HepG2 (cell line): ENCODE measurements around the gene TBL3. TPM values are rescaled to one million over a fixed set of nuclear protein-coding genes. Genes with fewer than 3 reads are reported as not detected.
A peak's percentile ranks its signal among the peaks of the same experiment; 100 is the strongest.

ENCODE experiments used
- CENPBD1 ChIP-seq: sonication (generic); formaldehyde crosslinking; IDR thresholded peaks from 2 replicates; pipeline ENCODE4 v1.8.0; 2022; ENCODE audit warnings: missing genetic modification reagents, low read depth, mild to moderate bottlenecking, borderline replicate concordance
- HNF4A ChIP-seq: sonication (generic); formaldehyde crosslinking; IDR thresholded peaks from 2 replicates; pipeline ENCODE4 v1.4.0; 2020; ENCODE audit warnings: missing genetic modification reagents
- HOXA3 ChIP-seq: sonication (generic); formaldehyde crosslinking; IDR thresholded peaks from 2 replicates; pipeline ENCODE4 v1.5.0; 2020; ENCODE audit warnings: missing genetic modification reagents
- IRF9 ChIP-seq: sonication (generic); formaldehyde crosslinking; IDR thresholded peaks from 2 replicates; pipeline ENCODE4 v1.8.0; 2022; ENCODE audit warnings: missing genetic modification reagents, mild to moderate bottlenecking, borderline replicate concordance
- MBD4 ChIP-seq: IDR thresholded peaks from 2 replicates; pipeline ENCODE4 v1.6.1; 2012; ENCODE audit warnings: low read length, inconsistent platforms, borderline replicate concordance
- NCOA5 ChIP-seq: sonication (generic); formaldehyde crosslinking; IDR thresholded peaks from 2 replicates; pipeline ENCODE4 v1.4.0; 2020; ENCODE audit warnings: missing genetic modification reagents
- NFE2L2 ChIP-seq: fragments of 150-350 bp; IDR thresholded peaks from 2 replicates; pipeline ENCODE4 v1.6.1; 2014; ENCODE audit warnings: low read length
- POLR2G ChIP-seq: fragments of 200-400 bp; formaldehyde crosslinking; IDR thresholded peaks from 2 replicates; pipeline ENCODE4 v1.6.1; 2018; ENCODE audit warnings: mild to moderate bottlenecking, low read depth, low read length, moderate library complexity
- RBM39 ChIP-seq: fragments of 200-400 bp; formaldehyde crosslinking; IDR thresholded peaks from one replicate; pipeline ENCODE4 v1.6.1; 2018; ENCODE audit warnings: antibody characterized with exemption, mild to moderate bottlenecking, low read depth, low read length; ENCODE audit not compliant: poor library complexity, severe bottlenecking
- RFXAP ChIP-seq: sonication (generic); formaldehyde crosslinking; IDR thresholded peaks from 2 replicates; pipeline ENCODE4 v1.4.0; 2020; ENCODE audit warnings: missing genetic modification reagents, borderline replicate concordance
- SMC3 ChIP-seq: IDR thresholded peaks from 2 replicates; pipeline ENCODE4 v1.6.1; 2011; ENCODE audit warnings: low read length, improper control_type of control experiment
- SOX6 ChIP-seq, 2 experiments: fragments of 450-650 bp in 1 of 2; sonication (generic) in 1 of 2; formaldehyde crosslinking in 1 of 2; IDR thresholded peaks; 2 replicates each; pipeline versions ENCODE4 v1.4.0 to v1.6.1; 2017 to 2020; ENCODE audit warnings: antibody characterized with exemption in 1 of 2, mild to moderate bottlenecking in 1 of 2, missing genetic modification reagents in 1 of 2
- SRY ChIP-seq: sonication (generic); formaldehyde crosslinking; IDR thresholded peaks from 2 replicates; pipeline ENCODE4 v1.8.0; 2022; ENCODE audit warnings: mild to moderate bottlenecking, missing genetic modification reagents
- STAG1 ChIP-seq: sonication (generic); formaldehyde crosslinking; IDR thresholded peaks from 2 replicates; pipeline ENCODE4 v1.4.0; 2020; ENCODE audit warnings: missing genetic modification reagents
- YEATS2 ChIP-seq: sonication (generic); formaldehyde crosslinking; IDR thresholded peaks from 2 replicates; pipeline ENCODE4 v1.4.0; 2020; ENCODE audit warnings: missing genetic modification reagents, borderline replicate concordance
- YEATS4 ChIP-seq: sonication (generic); formaldehyde crosslinking; IDR thresholded peaks from 2 replicates; pipeline ENCODE4 v1.4.0; 2020; ENCODE audit warnings: missing genetic modification reagents, borderline replicate concordance
- YY1 ChIP-seq: IDR thresholded peaks from 2 replicates; pipeline ENCODE4 v1.6.1; 2011; ENCODE audit warnings: low read length, low read depth, moderate library complexity, mild to moderate bottlenecking; ENCODE audit not compliant: insufficient read depth, insufficient replicate concordance
- ZNF12 ChIP-seq: sonication (generic); formaldehyde crosslinking; IDR thresholded peaks from 2 replicates; pipeline ENCODE4 v1.5.0; 2020; ENCODE audit warnings: missing genetic modification reagents
- ZNF513 ChIP-seq: sonication (generic); formaldehyde crosslinking; conservative IDR thresholded peaks from 2 replicates; pipeline ENCODE4 v1.5.0; 2020; ENCODE audit warnings: missing genetic modification reagents
- ZNF614 ChIP-seq: IDR thresholded peaks from 2 replicates; pipeline ENCODE4 v1.6.1; 2018; ENCODE audit warnings: missing biosample characterization, missing genetic modification reagents, inconsistent platforms, borderline replicate concordance
- ZNF766 ChIP-seq: sonication (generic); formaldehyde crosslinking; IDR thresholded peaks from 2 replicates; pipeline ENCODE4 v1.5.0; 2020; ENCODE audit warnings: missing genetic modification reagents, borderline replicate concordance
- ZNF781 ChIP-seq: sonication (generic); formaldehyde crosslinking; IDR thresholded peaks from 2 replicates; pipeline ENCODE4 v1.5.1; 2020; ENCODE audit warnings: borderline replicate concordance, mild to moderate bottlenecking, missing genetic modification reagents; ENCODE audit errors: not compliant biosample characterization
- polyA plus RNA-seq, 8 experiments: library from polyadenylated mRNA; depleted of rRNA in 3 of 8; stranded (reverse) in 7 of 8; unstranded in 1 of 8; fragments of >200 nt; fragmentation: Illumina TruSeq in 4 of 8; extraction: Trizol in 4 of 8; gene quantifications; 2 replicates each; pipeline versions ENCODE4 v1.2.1 to v1.2.3, GENCODE V29; 2011 to 2016; ENCODE audit warnings: low read depth in 4 of 8, missing spikeins in 1 of 8, mixed read lengths in 1 of 8; ENCODE audit not compliant: insufficient read depth in 1 of 8
- total RNA-seq, 5 experiments: library from RNA; depleted of rRNA; stranded (reverse); fragments of >200 nt; fragmentation: Illumina TruSeq; extraction: Trizol; gene quantifications; 2 replicates each; pipeline ENCODE4 v1.2.3, GENCODE V29; 2016; ENCODE audit warnings: low read depth in 1 of 5

The TBL3 gene
- total and polyA plus RNA-seq, 2 of the 13 experiments (the other 11 are each of a cell fraction or from before 2014, with no cell fraction given): 16.8 to 38.0 TPM

- no peak for TF ChIP-seq SMC3
- TF ChIP-seq SRY (CRISPR knock-in tag): peak; percentile 78; the same call in 1 of the 2 replicates
- TF ChIP-seq RBM39: peak; percentile 34
- no peak; the same call in 1 of the 2 replicates for TF ChIP-seq ZNF766
- TF ChIP-seq ZNF12 (CRISPR knock-in tag): no peak
- TF ChIP-seq ZNF781 (CRISPR knock-in tag): peak; percentile 83
- no peak for TF ChIP-seq SOX6 (IDR thresholded peaks at IDR 0.05)
- TF ChIP-seq SOX6 (CRISPR knock-in tag; IDR thresholded peaks at IDR 0.05): peak; percentile 19; the same call in 1 of the 2 replicates
- 0 out of 2 replicates have a peak, but pooled peaks have one; percentile 35 for TF ChIP-seq ZNF614 (CRISPR knock-in tag)
- TF ChIP-seq NCOA5 (CRISPR knock-in tag): no peak
- TF ChIP-seq ZNF513 (CRISPR knock-in tag): no peak
- TF ChIP-seq HOXA3: peak; percentile 83
- no peak for TF ChIP-seq STAG1 (CRISPR knock-in tag)
- TF ChIP-seq NFE2L2: no peak
- TF ChIP-seq HNF4A (CRISPR knock-in tag): no peak
- peak; percentile 68 for TF ChIP-seq IRF9 (CRISPR knock-in tag)
- TF ChIP-seq MBD4: no peak
- TF ChIP-seq POLR2G: peak; percentile 84
- TF ChIP-seq YY1: peak; percentile 81
- TF ChIP-seq RFXAP (CRISPR knock-in tag): peak; percentile 80
- TF ChIP-seq YEATS2 (CRISPR knock-in tag): peak; percentile 83
- no peak for TF ChIP-seq CENPBD1 (CRISPR knock-in tag)
- TF ChIP-seq YEATS4 (CRISPR knock-in tag): peak; percentile 94
Measured at GRCh38 chr16:2009791-2010510, 38.1 kb downstream of the TBL3 start, which contains the start of gene ZNF598 (continued).
